Measurements from ENCODE around the gene KRTAP25-1. TPM values are rescaled to one million over a fixed set of nuclear protein-coding genes. Genes with fewer than 3 reads are reported as not detected.

KRTAP25-1 gene
- total RNA-seq, 1 experiment from 2014 or later, result not detected

GRCh38 chr21:30268608-30269197 lies 20.6 kb downstream of the KRTAP25-1 start:
- H2BK120ac ChIP-seq (ENCODE audit: low read depth, low read length, poor library complexity, severe bottlenecking), result no peak overlapping the region
- no peaks in the 10 kb centered on the region for H3K79me2 ChIP-seq (ENCODE audit: insufficient read depth, low read length)
- H3K4me1 ChIP-seq (ENCODE audit: insufficient read depth, low read length), result no peaks in the 10 kb centered on the region
- H3K4ac ChIP-seq (ENCODE audit: low read depth, low read length), result no peak overlapping the region
- H2AFZ ChIP-seq (ENCODE audit: low read length), result no peak overlapping the region
- no peaks in the 10 kb centered on the region for H3K79me1 ChIP-seq (ENCODE audit: insufficient read depth, low read depth, low read length, poor library complexity, severe bottlenecking)
- no peak overlapping the region for H2BK20ac ChIP-seq (ENCODE audit: low read depth, low read length, poor library complexity, severe bottlenecking)
- H3K23ac ChIP-seq (ENCODE audit: insufficient read length, low read depth, low read length), result no peak overlapping the region
- H2BK15ac ChIP-seq (ENCODE audit: low read depth, low read length), result no peak overlapping the region
- WGBS (ENCODE audit: extremely low coverage, insufficient read length, low lambda C conversion rate), result no CpG with 5 or more reads among the region's 5 CpGs
- no peak overlapping the region for H2BK12ac ChIP-seq (ENCODE audit: insufficient read length, low read depth, low read length)
- no peak overlapping the region for H3K27ac ChIP-seq (ENCODE audit: insufficient read length, low read depth, low read length)
- Mint-ChIP-seq H3K36me3 (ENCODE audit: insufficient read depth in 1 of 3, low read depth in 3 of 3) (no peaks in the 10 kb centered on the region; a peak in 1 of 7 replicates), H3K27me3 (ENCODE audit: low read depth) (no peaks in the 10 kb centered on the region; the same call in 1 of the 2 replicates), H3K4me3 (no peak overlapping the region), H3K9me3 (peaks cover 0 to 6% of the 10 kb centered on the region in 2 experiments; a peak in 2 of 5 replicates), H3K27ac (peak overlapping the region in 2 of 3 experiments; percentile 63 to 96; a peak in 2 of 7 replicates), H3K4me1 (peaks cover 0 to 4% of the 10 kb centered on the region in 2 experiments; a peak in 1 of 4 replicates)
- no peak overlapping the region for H3K9ac ChIP-seq (ENCODE audit: extremely low read depth, insufficient read length, low read length)
- peak; percentile 46 for DNase-seq
- no peak overlapping the region for H2BK5ac ChIP-seq (ENCODE audit: insufficient read length, low read length)
- no peaks in the 10 kb centered on the region for H3K23me2 ChIP-seq (ENCODE audit: insufficient read length, low read depth, low read length, poor library complexity, severe bottlenecking)
- TF ChIP-seq CTCF (conservative IDR thresholded peaks at IDR 0.05), result peak; percentile 81
- H3K14ac ChIP-seq (ENCODE audit: insufficient read depth, low read length), result no peak overlapping the region
- no peak overlapping the region for H3K4me2 ChIP-seq (ENCODE audit: insufficient read depth, insufficient read length, low read length)
- no peak overlapping the region for H4K5ac ChIP-seq (ENCODE audit: insufficient read length, low read depth, low read length)
- no peak overlapping the region for H4K91ac ChIP-seq (ENCODE audit: insufficient read length, low read depth, low read length)
- no peak overlapping the region for H2AK5ac ChIP-seq (ENCODE audit: insufficient read length, low read length)
- H3T11ph ChIP-seq (ENCODE audit: low read length), result no peak overlapping the region
- no peak overlapping the region for H3K56ac ChIP-seq (ENCODE audit: insufficient read length, low read depth, low read length)
- peak overlapping the region; percentile 69 for H3K18ac ChIP-seq (ENCODE audit: insufficient read length, low read depth, low read length)
- H3K27me3 ChIP-seq (ENCODE audit: insufficient read depth, low read length), result no peaks in the 10 kb centered on the region
- H3K9me3 ChIP-seq (ENCODE audit: control insufficient read depth, low read depth, low read length), result no peaks in the 10 kb centered on the region
- H4K8ac ChIP-seq (replicated peaks; ENCODE audit: insufficient read length, low read depth, low read length), result no peak overlapping the region
- no peaks in the 10 kb centered on the region for H4K20me1 ChIP-seq (ENCODE audit: control insufficient read depth, insufficient read depth, insufficient read length)

All from H9 (cell line).